Measurements from ENCODE around the gene GGNBP2.

GRCh38 chr17:36566081-36566480 lies 21.4 kb downstream of the GGNBP2 start:
- TF ChIP-seq CTCF (IDR thresholded peaks at IDR 0.05): no peak
- TF ChIP-seq POLR2A (IDR thresholded peaks at IDR 0.05): no peak
